ENCODE measurements around the gene PRKN. TPM values are rescaled to one million over a fixed set of nuclear protein-coding genes. Genes with fewer than 3 reads are reported as not detected.

Gene PRKN
- total RNA-seq, 2 donors from 2014 or later, result 3.3 to 4.8 TPM

GRCh38 chr6:161533266-161533665, 1194.3 kb downstream of the PRKN start:
- Histone ChIP-seq H3K9me3 (ENCODE audit: control insufficient read depth, low read length) (peaks cover 8% of the 10 kb centered on the region), H3K9ac (ENCODE audit: extremely low read depth, low read length, poor library complexity, severe bottlenecking) (no peak overlapping the region), H3K27ac (ENCODE audit: low read depth, low read length) (no peak overlapping the region), H3K4me1 (ENCODE audit: control insufficient read depth, insufficient read depth, low read length) (peaks cover 2% of the 10 kb centered on the region), H3K4me3 (ENCODE audit: low read length) (no peak overlapping the region), H3K27me3 (ENCODE audit: control insufficient read depth, insufficient read depth, low read length, poor library complexity, severe bottlenecking) (no peaks in the 10 kb centered on the region), H3K36me3 (ENCODE audit: control insufficient read depth, insufficient read depth, low read length) (no peaks in the 10 kb centered on the region)
- Mint-ChIP-seq H3K27me3 (ENCODE audit: insufficient read depth) (no peaks in the 10 kb centered on the region), H3K4me3 (no peak overlapping the region), H3K9me3 (peaks cover 10% of the 10 kb centered on the region), H3K4me1 (peaks cover 26% of the 10 kb centered on the region), H3K27ac (no peak overlapping the region), H3K36me3 (ENCODE audit: low read depth) (no peaks in the 10 kb centered on the region)
- DNase-seq, result no peak
- WGBS, 2 experiments (ENCODE audit: insufficient coverage in 1 of 2, insufficient read length in 1 of 2), result 85% methylated on average over 3 to 9 of the region's 9 CpGs
- no peak for TF ChIP-seq CTCF (conservative IDR thresholded peaks at IDR 0.05)

- H3K27me3 ChIP-seq (ENCODE audit: control insufficient read depth, insufficient read depth, low read length, poor library complexity, severe bottlenecking), result no peaks in the 10 kb centered on the region
- no peak for DNase-seq
- H3K9ac ChIP-seq (ENCODE audit: extremely low read depth, low read length, poor library complexity, severe bottlenecking), result no peak overlapping the region
- 95 to 96% methylated on average over 4 to 5 of the region's 6 CpGs for WGBS, 2 experiments (ENCODE audit: insufficient coverage in 1 of 2, insufficient read length in 1 of 2)
- no peak overlapping the region for H3K4me3 Mint-ChIP-seq
- no peak overlapping the region for H3K4me3 ChIP-seq (ENCODE audit: low read length)
- H3K27me3 Mint-ChIP-seq (ENCODE audit: insufficient read depth), result no peaks in the 10 kb centered on the region
- peaks cover 26% of the 10 kb centered on the region for H3K4me1 Mint-ChIP-seq
- no peak overlapping the region for H3K27ac ChIP-seq (ENCODE audit: low read depth, low read length)
- peaks cover 8% of the 10 kb centered on the region for H3K9me3 ChIP-seq (ENCODE audit: control insufficient read depth, low read length)
- peaks cover 10% of the 10 kb centered on the region for H3K9me3 Mint-ChIP-seq
- peaks cover 2% of the 10 kb centered on the region for H3K4me1 ChIP-seq (ENCODE audit: control insufficient read depth, insufficient read depth, low read length)
- no peaks in the 10 kb centered on the region for H3K36me3 Mint-ChIP-seq (ENCODE audit: low read depth)
- no peak for TF ChIP-seq CTCF (conservative IDR thresholded peaks at IDR 0.05)
- no peaks in the 10 kb centered on the region for H3K36me3 ChIP-seq (ENCODE audit: control insufficient read depth, insufficient read depth, low read length)
- H3K27ac Mint-ChIP-seq, result no peak overlapping the region
These were observed 1195.0 kb downstream of the PRKN start for GRCh38 chr6:161532536-161532935.

GRCh38 chr6:161526794-161527193, 1200.8 kb downstream of the PRKN start:
- Mint-ChIP-seq H3K27me3 (ENCODE audit: insufficient read depth) (no peaks in the 10 kb centered on the region), H3K4me3 (no peak overlapping the region)

More at GRCh38 chr6:161526794-161527193, 1200.8 kb downstream of the PRKN start:
- no peaks in the 10 kb centered on the region for H3K36me3 Mint-ChIP-seq (ENCODE audit: low read depth)
- no peak overlapping the region for H3K27ac Mint-ChIP-seq
- H3K27me3 ChIP-seq (ENCODE audit: control insufficient read depth, insufficient read depth, low read length, poor library complexity, severe bottlenecking), result no peaks in the 10 kb centered on the region
- H3K36me3 ChIP-seq (ENCODE audit: control insufficient read depth, insufficient read depth, low read length), result no peaks in the 10 kb centered on the region
- H3K4me1 Mint-ChIP-seq, result peaks cover 9% of the 10 kb centered on the region
- WGBS, 2 experiments (ENCODE audit: insufficient coverage in 1 of 2, insufficient read length in 1 of 2), result 96 to 100% methylated on average over 1 of the region's 1 CpG
- no peaks in the 10 kb centered on the region for H3K9me3 Mint-ChIP-seq
- H3K4me3 ChIP-seq (ENCODE audit: low read length), result no peak overlapping the region
- H3K9me3 ChIP-seq (ENCODE audit: control insufficient read depth, low read length), result no peaks in the 10 kb centered on the region
- H3K4me1 ChIP-seq (ENCODE audit: control insufficient read depth, insufficient read depth, low read length), result no peaks in the 10 kb centered on the region
- H3K9ac ChIP-seq (ENCODE audit: extremely low read depth, low read length, poor library complexity, severe bottlenecking), result no peak overlapping the region
- TF ChIP-seq CTCF (conservative IDR thresholded peaks at IDR 0.05), result no peak
- H3K27ac ChIP-seq (ENCODE audit: low read depth, low read length), result no peak overlapping the region
- DNase-seq, result no peak

Data from endodermal cell (in vitro differentiated cells).